ENCODE measurements around the gene SGTB. TPM values are rescaled to one million over a fixed set of nuclear protein-coding genes. Genes with fewer than 3 reads are reported as not detected.
"Not testable (repeated sequence)": the region's sequence is repeated elsewhere in the genome, so short reads cannot be mapped to it uniquely, and the experiment has no call there.

Gene SGTB
- total RNA-seq, 1 experiment from 2014 or later = 13.0 TPM

GRCh38 chr5:65623482-65623881 lies 98.4 kb downstream of the SGTB start:
- H3K4me1 Mint-ChIP-seq (ENCODE audit: low read depth, unreplicated experiment) = peaks cover 6% of the 10 kb centered on the region
- ChIA-PET CTCF (interaction anchor here (0.9 kb wide), 1 partner anchor 12 kb away, joined by 3 read pairs; no protein-coding TSS in a partner anchor), POLR2A (interaction anchor here (0.5 to 1.0 kb wide), 2 partner anchors 12 to 521 kb away, joined by 4 to 6 read pairs; no protein-coding TSS in a partner anchor)
- DNase-seq = no peak
- TF ChIP-seq CTCF (IDR thresholded peaks at IDR 0.05; ENCODE audit: insufficient read depth in 1 of 2, low read depth in 1 of 2, low read length in 1 of 2, severe bottlenecking in 1 of 2, unreplicated experiment in 1 of 2) = no peak
- H3K4me1 ChIP-seq = peaks cover 5% of the 10 kb centered on the region; the same call in 1 of the 2 replicates
- H3K27me3 Mint-ChIP-seq (ENCODE audit: insufficient read depth, unreplicated experiment) = no peaks in the 10 kb centered on the region
- H3K36me3 ChIP-seq (ENCODE audit: control insufficient read depth, insufficient read depth, low read length) = no peaks in the 10 kb centered on the region
- BruUV-seq (replicated peaks) = no TSS peak
- peak overlapping the region; percentile 96 for H3K27ac Mint-ChIP-seq (ENCODE audit: unreplicated experiment)
- H3K4me3 Mint-ChIP-seq (ENCODE audit: unreplicated experiment) = peak overlapping the region; percentile 100
- H3K4me3 ChIP-seq (ENCODE audit: low read depth, low read length) = peak overlapping the region; percentile 54
- no peaks in the 10 kb centered on the region for H3K27me3 ChIP-seq (replicated peaks; ENCODE audit: control insufficient read depth, insufficient read depth, low read length)
- intact Hi-C loops (cut with micrococcal nuclease; ENCODE audit: unreplicated experiment) = loop anchor here (5.0 kb wide), 1 partner anchor 99 kb away; the partner anchor contains the start of genes NLN and SGTB
- H3K36me3 Mint-ChIP-seq (ENCODE audit: insufficient read depth, unreplicated experiment) = peaks cover 8% of the 10 kb centered on the region
- H3K9me3 ChIP-seq = no peaks in the 10 kb centered on the region
- no peaks in the 10 kb centered on the region for H3K9me3 Mint-ChIP-seq (ENCODE audit: unreplicated experiment)

- H3K4me1 ChIP-seq; H3K27me3 Mint-ChIP-seq (ENCODE audit: insufficient read depth, unreplicated experiment); H3K27me3 ChIP-seq (replicated peaks; ENCODE audit: control insufficient read depth, insufficient read depth, low read length); POLR2A ChIA-PET; H3K4me3 ChIP-seq (ENCODE audit: low read depth, low read length); H3K36me3 ChIP-seq (ENCODE audit: control insufficient read depth, insufficient read depth, low read length); H3K27ac Mint-ChIP-seq (ENCODE audit: unreplicated experiment); DNase-seq; H3K9me3 ChIP-seq; BruUV-seq (replicated peaks); CTCF ChIA-PET; H3K4me3 Mint-ChIP-seq (ENCODE audit: unreplicated experiment); H3K36me3 Mint-ChIP-seq (ENCODE audit: insufficient read depth, unreplicated experiment); H3K4me1 Mint-ChIP-seq (ENCODE audit: low read depth, unreplicated experiment); H3K9me3 Mint-ChIP-seq (ENCODE audit: unreplicated experiment): not testable (repeated sequence)
- intact Hi-C loops (cut with micrococcal nuclease; ENCODE audit: unreplicated experiment) = loop anchor here (5.0 kb wide), 1 partner anchor 100 kb away; the partner anchor contains the start of genes NLN and SGTB
These were observed 99.9 kb downstream of the SGTB start for GRCh38 chr5:65621961-65622360.

- intact Hi-C loops (cut with micrococcal nuclease; ENCODE audit: unreplicated experiment) = loop anchor here (5.0 kb wide), 1 partner anchor 102 kb away; the partner anchor contains the start of genes NLN and SGTB
- peaks cover 1% of the 10 kb centered on the region; the same call in 1 of the 2 replicates for H3K36me3 ChIP-seq (ENCODE audit: control insufficient read depth, insufficient read depth, low read length)
- no peaks in the 10 kb centered on the region for H3K27me3 Mint-ChIP-seq (ENCODE audit: insufficient read depth, unreplicated experiment)
- H3K9me3 Mint-ChIP-seq (ENCODE audit: unreplicated experiment) = no peaks in the 10 kb centered on the region
- no peak overlapping the region for H3K4me3 Mint-ChIP-seq (ENCODE audit: unreplicated experiment)
- H3K27ac Mint-ChIP-seq (ENCODE audit: unreplicated experiment) = no peak overlapping the region
- POLR2A ChIA-PET = no interaction called here
- peaks cover 8% of the 10 kb centered on the region for H3K36me3 Mint-ChIP-seq (ENCODE audit: insufficient read depth, unreplicated experiment)
- no peaks in the 10 kb centered on the region for H3K27me3 ChIP-seq (replicated peaks; ENCODE audit: control insufficient read depth, insufficient read depth, low read length)
- H3K4me1 ChIP-seq = no peaks in the 10 kb centered on the region
- BruUV-seq (replicated peaks) = no TSS peak
- CTCF ChIA-PET = no interaction called here
- no peaks in the 10 kb centered on the region for H3K4me1 Mint-ChIP-seq (ENCODE audit: low read depth, unreplicated experiment)
- H3K9me3 ChIP-seq = no peaks in the 10 kb centered on the region
- TF ChIP-seq CTCF (IDR thresholded peaks at IDR 0.05; ENCODE audit: insufficient read depth in 1 of 2, low read depth in 1 of 2, low read length in 1 of 2, severe bottlenecking in 1 of 2, unreplicated experiment in 1 of 2) = no peak
- DNase-seq = no peak
- no peak overlapping the region for H3K4me3 ChIP-seq (ENCODE audit: low read depth, low read length)
These were observed 101.9 kb downstream of the SGTB start for GRCh38 chr5:65620021-65620420.

Other genes starting within 250 kb of the SGTB start
- gene ADAMTS6, start 240.2 kb downstream of the SGTB start, total RNA-seq (2022) = 0.23 and 0.67 TPM in 2 replicates
- gene CENPK, start 158.9 kb downstream of the SGTB start, total RNA-seq (2022) = 56.4 TPM in 2 replicates
- 44.5 and 47.0 TPM in 2 replicates for gene PPWD1, start 158.8 kb downstream of the SGTB start, total RNA-seq (2022)
- 11.0 and 12.0 TPM in 2 replicates for gene TRIM23, start 97.8 kb downstream of the SGTB start, total RNA-seq (2022)
- gene SHLD3, start 97.1 kb downstream of the SGTB start, total RNA-seq (2022) = 4.3 and 4.7 TPM in 2 replicates
- 18.7 and 19.6 TPM in 2 replicates for gene TRAPPC13, start 97.1 kb downstream of the SGTB start, total RNA-seq (2022)
- 34.8 and 36.0 TPM in 2 replicates for gene NLN, start 96 bp upstream of the SGTB start, total RNA-seq (2022)
- gene ERBIN, start 204.5 kb upstream of the SGTB start, total RNA-seq (2022) = 47.2 and 48.4 TPM in 2 replicates